SK-N-SH (cell line): ENCODE results near the gene COQ3. TPM values are rescaled to one million over a fixed set of nuclear protein-coding genes. Genes with fewer than 3 reads are reported as not detected.

Experiments
- CTCF ChIA-PET: fragments of 300-600, 350-600 bp; formaldehyde crosslinking; extraction: SDS; loops from one replicate; lab custom pipeline; 2021; lab: Yijun Ruan, JAX
- POLR2A ChIA-PET: fragments of 350-600 bp; sonication (Branson Sonifier 250); formaldehyde crosslinking; extraction: SDS; loops from one replicate; lab custom pipeline; 2020; ENCODE audit warnings: antibody characterized with exemption, inconsistent platforms; lab: Yijun Ruan, JAX
- DNase-seq: peaks from one replicate; pipeline ENCODE4 v3.0.0; 2012
- H2AFZ ChIP-seq: fragments of 200-600 bp; sonication (generic); 2 replicates; pipeline ENCODE4 v1.8.1; 2016; ENCODE audit warnings: antibody characterized with exemption, mild to moderate bottlenecking, low read depth
- H3F3A ChIP-seq: fragments of 200-600 bp; sonication (generic); replicated peaks from 2 replicates; pipeline ENCODE3; 2016; ENCODE audit warnings: antibody characterized with exemption, mild to moderate bottlenecking; ENCODE audit not compliant: insufficient read depth
- H3K27ac ChIP-seq, 2 experiments: fragments of 200-500 bp in 1 of 2; fragments of 200-600 bp in 1 of 2; sonication (Bioruptor generic) in 1 of 2; sonication (generic), shearing (Covaris generic) in 1 of 2; 2 replicates each; pipeline versions ENCODE4 v1.5.1 to v1.6.1; 2014 to 2016; ENCODE audit warnings: low read depth in 2 of 2, inconsistent platforms in 1 of 2, low read length in 1 of 2, mild to moderate bottlenecking in 1 of 2, mixed read lengths in 1 of 2
- H3K27me3 ChIP-seq: fragments of 200-600 bp; sonication (generic), shearing (Covaris generic); 2 replicates; pipeline ENCODE4 v1.6.1; 2016; ENCODE audit warnings: mixed run types; ENCODE audit not compliant: insufficient read depth
- H3K36me3 ChIP-seq, 2 experiments: fragments of 200-500 bp in 1 of 2; fragments of 200-600 bp in 1 of 2; sonication (Bioruptor generic) in 1 of 2; sonication (generic) in 1 of 2; replicated peaks in 1 of 2; 2 replicates each; pipeline versions ENCODE3 to v1.5.1; 2014 to 2016; ENCODE audit warnings: low read length in 1 of 2, mild to moderate bottlenecking in 1 of 2; ENCODE audit not compliant: insufficient read depth in 2 of 2, control insufficient read depth in 1 of 2
- H3K4me1 ChIP-seq, 2 experiments: fragments of 200-500 bp in 1 of 2; fragments of 200-600 bp in 1 of 2; sonication (Bioruptor generic) in 1 of 2; sonication (generic), shearing (Covaris generic) in 1 of 2; 2 replicates each; pipeline versions ENCODE4 v1.5.1 to v1.6.1; 2014 to 2016; ENCODE audit warnings: low read depth in 1 of 2, low read length in 1 of 2, mixed run types in 1 of 2; ENCODE audit not compliant: insufficient read depth in 2 of 2, control insufficient read depth in 1 of 2
- H3K4me2 ChIP-seq: fragments of 200-600 bp; sonication (generic), shearing (Covaris generic); 2 replicates; pipeline ENCODE4 v1.6.1; 2017; ENCODE audit warnings: mixed run types
- H3K4me3 ChIP-seq, 2 experiments: fragments of 200-500 bp in 1 of 2; fragments of 200-600 bp in 1 of 2; sonication (Bioruptor generic) in 1 of 2; sonication (generic), shearing (Covaris generic) in 1 of 2; 2 replicates each; pipeline versions ENCODE4 v1.5.1 to v1.8.1; 2014 to 2016; ENCODE audit warnings: low read depth in 2 of 2, inconsistent platforms in 1 of 2, low read length in 1 of 2, mild to moderate bottlenecking in 1 of 2, mixed read lengths in 1 of 2, moderate library complexity in 1 of 2
- H3K79me2 ChIP-seq: fragments of 200-600 bp; sonication (generic); 2 replicates; pipeline ENCODE4 v1.8.1; 2017; ENCODE audit warnings: mild to moderate bottlenecking; ENCODE audit not compliant: insufficient read depth
- H3K9ac ChIP-seq: fragments of 200-600 bp; sonication (generic); 2 replicates; pipeline ENCODE4 v1.6.1; 2017; ENCODE audit warnings: mixed run types
- H3K9me2 ChIP-seq: fragments of 200-600 bp; sonication (generic); 2 replicates; pipeline ENCODE4 v1.6.1; 2017; ENCODE audit warnings: mixed run types
- H3K9me3 ChIP-seq: fragments of 200-600 bp; sonication (generic); 2 replicates; pipeline ENCODE4 v1.6.1; 2017; ENCODE audit warnings: mixed run types, mild to moderate bottlenecking, moderate library complexity
- H4K20me1 ChIP-seq: fragments of 200-600 bp; sonication (generic); 2 replicates; pipeline ENCODE4 v1.6.1; 2017; ENCODE audit warnings: mild to moderate bottlenecking, mixed run types; ENCODE audit not compliant: insufficient read depth
- CHD2 ChIP-seq: fragments of 150-350 bp; IDR thresholded peaks from 2 replicates; pipeline ENCODE4 v1.6.1; 2018; ENCODE audit warnings: low read length; ENCODE audit not compliant: partially characterized antibody
- CTCF ChIP-seq: fragments of 200-600 bp; sonication (generic); IDR thresholded peaks from 2 replicates; pipeline ENCODE4 v1.6.1; 2017; ENCODE audit warnings: antibody characterized with exemption, mild to moderate bottlenecking, moderate library complexity
- FOSL2 ChIP-seq: IDR thresholded peaks from 2 replicates; pipeline ENCODE4 v1.4.0; 2012; ENCODE audit warnings: low read depth, mild to moderate bottlenecking, moderate library complexity, borderline replicate concordance
- FOXJ3 ChIP-seq: sonication (generic); formaldehyde crosslinking; IDR thresholded peaks from 2 replicates; pipeline ENCODE4 v1.5.1; 2020; ENCODE audit warnings: mild to moderate bottlenecking, missing genetic modification reagents
- FOXM1 ChIP-seq: IDR thresholded peaks from 2 replicates; pipeline ENCODE4 v1.4.0; 2012; ENCODE audit warnings: low read depth, mild to moderate bottlenecking
- MXI1 ChIP-seq: IDR thresholded peaks from 2 replicates; pipeline ENCODE4 v1.6.1; 2012; ENCODE audit warnings: mild to moderate bottlenecking, low read depth, low read length, improper control_type of control experiment
- NFIC ChIP-seq: IDR thresholded peaks from 2 replicates; pipeline ENCODE4 v1.4.0; 2012; ENCODE audit warnings: borderline replicate concordance
- NRF1 ChIP-seq: IDR thresholded peaks from 2 replicates; pipeline ENCODE4 v1.6.1; 2012; ENCODE audit warnings: low read depth, mild to moderate bottlenecking, low read length
- RFX5 ChIP-seq: IDR thresholded peaks from 2 replicates; pipeline ENCODE4 v1.6.1; 2012; ENCODE audit warnings: mild to moderate bottlenecking, improper control_type of control experiment, low read length
- SIN3A ChIP-seq: IDR thresholded peaks from 2 replicates; pipeline ENCODE4 v1.6.1; 2012; ENCODE audit warnings: low read depth, mild to moderate bottlenecking, low read length, moderate library complexity, borderline replicate concordance
- SMC3 ChIP-seq: IDR thresholded peaks from 2 replicates; pipeline ENCODE4 v1.6.1; 2012; ENCODE audit warnings: low read depth, low read length, improper control_type of control experiment
- TCF12 ChIP-seq: IDR thresholded peaks from 2 replicates; pipeline ENCODE4 v1.4.0; 2012
- YY1 ChIP-seq: IDR thresholded peaks from 2 replicates; pipeline ENCODE4 v1.4.0; 2012; ENCODE audit warnings: low read depth, mild to moderate bottlenecking
- WGBS: methylation state at CpG from one replicate; pipeline ENCODE4 v1.1.6; 2017; ENCODE audit warnings: low lambda C conversion rate; 5-methylcytosine and 5-hydroxymethylcytosine counted together
- polyA plus RNA-seq, 3 experiments: library from polyadenylated mRNA; depleted of rRNA; stranded (reverse); fragments of >200 nt; gene quantifications; 2 replicates each; pipeline ENCODE4 v1.2.3, GENCODE V29; 2012
- TF ChIP-seq, protein P1 (sequence below): IDR thresholded peaks from 2 replicates; pipeline ENCODE4 v1.6.1; 2012; ENCODE audit warnings: mild to moderate bottlenecking, low read depth, low read length, moderate library complexity
- TF ChIP-seq, protein P2 (sequence below): IDR thresholded peaks from 2 replicates; pipeline ENCODE4; 2012
- TF ChIP-seq, protein P3 (sequence below): IDR thresholded peaks from 2 replicates; pipeline ENCODE4 v1.4.0; 2012; ENCODE audit warnings: low read depth, borderline replicate concordance

The COQ3 gene
- polyA plus RNA-seq, 1 of the 3 experiments (the other 2 are of a cell fraction), result 6.4 TPM

GRCh38 chr6:99356641-99357040 is 37.4 kb downstream of the COQ3 start:
- Histone ChIP-seq H2AFZ (no peak overlapping the region), H3K4me3 (no peak overlapping the region), H3K27ac (no peak overlapping the region), H4K20me1 (no peaks in the 10 kb centered on the region), H3K9ac (no peak overlapping the region), H3K36me3 (no peaks in the 10 kb centered on the region), H3K4me1 (no peaks in the 10 kb centered on the region), H3K9me2 (no peaks in the 10 kb centered on the region), H3F3A (no peaks in the 10 kb centered on the region), H3K4me2 (no peak overlapping the region), H3K79me2 (no peaks in the 10 kb centered on the region), H3K27me3 (no peaks in the 10 kb centered on the region; the same call in 1 of the 2 replicates), H3K9me3 (no peaks in the 10 kb centered on the region)
- DNase-seq, result no peak
- TF ChIP-seq CTCF (no peak), YY1 (no peak), MXI1 (no peak), NRF1 (no peak), CHD2 (no peak), SIN3A (no peak), FOXM1 (no peak), TCF12 (no peak)
- TF ChIP-seq, protein P1, sequence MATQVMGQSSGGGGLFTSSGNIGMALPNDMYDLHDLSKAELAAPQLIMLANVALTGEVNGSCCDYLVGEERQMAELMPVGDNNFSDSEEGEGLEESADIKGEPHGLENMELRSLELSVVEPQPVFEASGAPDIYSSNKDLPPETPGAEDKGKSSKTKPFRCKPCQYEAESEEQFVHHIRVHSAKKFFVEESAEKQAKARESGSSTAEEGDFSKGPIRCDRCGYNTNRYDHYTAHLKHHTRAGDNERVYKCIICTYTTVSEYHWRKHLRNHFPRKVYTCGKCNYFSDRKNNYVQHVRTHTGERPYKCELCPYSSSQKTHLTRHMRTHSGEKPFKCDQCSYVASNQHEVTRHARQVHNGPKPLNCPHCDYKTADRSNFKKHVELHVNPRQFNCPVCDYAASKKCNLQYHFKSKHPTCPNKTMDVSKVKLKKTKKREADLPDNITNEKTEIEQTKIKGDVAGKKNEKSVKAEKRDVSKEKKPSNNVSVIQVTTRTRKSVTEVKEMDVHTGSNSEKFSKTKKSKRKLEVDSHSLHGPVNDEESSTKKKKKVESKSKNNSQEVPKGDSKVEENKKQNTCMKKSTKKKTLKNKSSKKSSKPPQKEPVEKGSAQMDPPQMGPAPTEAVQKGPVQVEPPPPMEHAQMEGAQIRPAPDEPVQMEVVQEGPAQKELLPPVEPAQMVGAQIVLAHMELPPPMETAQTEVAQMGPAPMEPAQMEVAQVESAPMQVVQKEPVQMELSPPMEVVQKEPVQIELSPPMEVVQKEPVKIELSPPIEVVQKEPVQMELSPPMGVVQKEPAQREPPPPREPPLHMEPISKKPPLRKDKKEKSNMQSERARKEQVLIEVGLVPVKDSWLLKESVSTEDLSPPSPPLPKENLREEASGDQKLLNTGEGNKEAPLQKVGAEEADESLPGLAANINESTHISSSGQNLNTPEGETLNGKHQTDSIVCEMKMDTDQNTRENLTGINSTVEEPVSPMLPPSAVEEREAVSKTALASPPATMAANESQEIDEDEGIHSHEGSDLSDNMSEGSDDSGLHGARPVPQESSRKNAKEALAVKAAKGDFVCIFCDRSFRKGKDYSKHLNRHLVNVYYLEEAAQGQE, result no peak
- TF ChIP-seq, protein P2, sequence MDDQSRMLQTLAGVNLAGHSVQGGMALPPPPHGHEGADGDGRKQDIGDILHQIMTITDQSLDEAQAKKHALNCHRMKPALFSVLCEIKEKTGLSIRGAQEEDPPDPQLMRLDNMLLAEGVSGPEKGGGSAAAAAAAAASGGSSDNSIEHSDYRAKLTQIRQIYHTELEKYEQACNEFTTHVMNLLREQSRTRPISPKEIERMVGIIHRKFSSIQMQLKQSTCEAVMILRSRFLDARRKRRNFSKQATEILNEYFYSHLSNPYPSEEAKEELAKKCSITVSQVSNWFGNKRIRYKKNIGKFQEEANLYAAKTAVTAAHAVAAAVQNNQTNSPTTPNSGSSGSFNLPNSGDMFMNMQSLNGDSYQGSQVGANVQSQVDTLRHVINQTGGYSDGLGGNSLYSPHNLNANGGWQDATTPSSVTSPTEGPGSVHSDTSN, result no peak
- ChIA-PET POLR2A (no interaction called here), CTCF (no interaction called here)
- 4% methylated on average over 1 of the region's 1 CpG for WGBS

GRCh38 chr6:99354983-99355382 is 39.0 kb downstream of the COQ3 start:
- peaks cover 0 to 4% of the 10 kb centered on the region in 2 experiments; a peak in 1 of 4 replicates for H3K4me1 ChIP-seq
- no peaks in the 10 kb centered on the region for H3K9me3 ChIP-seq
- no peak overlapping the region for H3K4me2 ChIP-seq
- CTCF ChIA-PET, result interaction anchor here (1.1 kb wide), 1 partner anchor 25 kb away, joined by 3 read pairs; no protein-coding TSS in a partner anchor
- 36% methylated on average over 4 of the region's 4 CpGs for WGBS
- H3K27ac ChIP-seq, result no peak overlapping the region
- no peaks in the 10 kb centered on the region for H3K36me3 ChIP-seq
- no peak overlapping the region for H3K4me3 ChIP-seq
- no peak for DNase-seq
- H2AFZ ChIP-seq, result no peak overlapping the region
- H3F3A ChIP-seq, result no peaks in the 10 kb centered on the region
- H3K27me3 ChIP-seq, result no peaks in the 10 kb centered on the region; the same call in 1 of the 2 replicates
- no peaks in the 10 kb centered on the region for H3K79me2 ChIP-seq
- no peak overlapping the region for H3K9ac ChIP-seq
- no peaks in the 10 kb centered on the region for H3K9me2 ChIP-seq
- H4K20me1 ChIP-seq, result no peaks in the 10 kb centered on the region
- POLR2A ChIA-PET, result interaction anchor here (0.6 kb wide), 1 partner anchor 9 kb away, joined by 3 read pairs; no protein-coding TSS in a partner anchor
- TF ChIP-seq NFIC (no peak), SIN3A (no peak), CHD2 (no peak), FOXJ3 (no peak), RFX5 (no peak), SMC3 (no peak), FOSL2 (no peak)
- TF ChIP-seq, protein P3, sequence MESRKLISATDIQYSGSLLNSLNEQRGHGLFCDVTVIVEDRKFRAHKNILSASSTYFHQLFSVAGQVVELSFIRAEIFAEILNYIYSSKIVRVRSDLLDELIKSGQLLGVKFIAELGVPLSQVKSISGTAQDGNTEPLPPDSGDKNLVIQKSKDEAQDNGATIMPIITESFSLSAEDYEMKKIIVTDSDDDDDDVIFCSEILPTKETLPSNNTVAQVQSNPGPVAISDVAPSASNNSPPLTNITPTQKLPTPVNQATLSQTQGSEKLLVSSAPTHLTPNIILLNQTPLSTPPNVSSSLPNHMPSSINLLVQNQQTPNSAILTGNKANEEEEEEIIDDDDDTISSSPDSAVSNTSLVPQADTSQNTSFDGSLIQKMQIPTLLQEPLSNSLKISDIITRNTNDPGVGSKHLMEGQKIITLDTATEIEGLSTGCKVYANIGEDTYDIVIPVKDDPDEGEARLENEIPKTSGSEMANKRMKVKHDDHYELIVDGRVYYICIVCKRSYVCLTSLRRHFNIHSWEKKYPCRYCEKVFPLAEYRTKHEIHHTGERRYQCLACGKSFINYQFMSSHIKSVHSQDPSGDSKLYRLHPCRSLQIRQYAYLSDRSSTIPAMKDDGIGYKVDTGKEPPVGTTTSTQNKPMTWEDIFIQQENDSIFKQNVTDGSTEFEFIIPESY, result no peak
